Measurements from ENCODE around the gene LHFPL3.
"Not testable (repeated sequence)": the region's sequence is repeated elsewhere in the genome, so short reads cannot be mapped to it uniquely, and the experiment has no call there.

The LHFPL3 gene

DNA sequence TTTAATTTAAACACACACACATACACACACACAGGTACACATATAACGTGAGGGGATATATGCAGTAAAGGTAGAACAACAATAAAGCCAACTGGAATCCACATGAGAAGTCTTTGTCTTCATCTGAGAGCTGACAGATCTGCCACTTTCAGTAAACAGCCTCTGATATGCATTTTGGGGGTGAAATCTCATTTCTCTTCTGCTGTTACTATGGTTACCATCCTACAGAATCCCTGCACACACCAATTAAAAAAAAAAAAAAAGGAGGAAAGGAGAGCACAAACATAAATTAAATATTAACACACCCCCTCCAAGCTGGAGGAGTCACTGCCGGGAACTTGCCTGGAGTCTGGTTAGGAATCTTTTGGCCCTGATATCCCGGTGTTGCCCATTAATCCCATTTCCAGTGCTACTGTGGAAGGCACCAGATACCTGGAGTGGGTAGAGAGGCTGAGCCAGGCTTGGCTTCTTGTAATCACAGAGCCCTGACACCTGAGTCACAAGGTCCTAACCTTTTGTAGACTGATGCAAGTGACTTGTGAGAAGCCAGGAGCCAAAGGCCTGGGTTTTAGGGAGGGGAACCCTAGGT lies 169.1 kb downstream of the LHFPL3 start:
- no peak for DNase-seq

DNA sequence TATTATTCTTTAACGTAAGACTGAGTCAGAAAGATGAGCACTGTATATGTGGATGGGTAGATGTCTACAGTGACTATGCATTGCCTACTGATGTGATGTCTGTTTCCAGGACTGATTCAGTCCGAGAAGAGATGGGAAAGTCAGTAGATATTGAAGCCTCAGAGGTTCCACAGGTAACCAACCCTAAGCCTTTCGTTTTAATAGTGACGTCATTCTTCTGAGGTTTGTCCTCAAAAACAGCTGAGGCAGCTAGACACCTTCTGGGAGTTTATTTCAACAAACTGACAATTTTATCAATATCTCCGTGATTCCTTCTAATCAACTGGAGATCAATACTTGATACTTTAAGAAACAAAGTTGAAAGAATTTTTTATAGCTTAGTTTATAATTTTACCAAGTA lies 171.6 kb downstream of the LHFPL3 start:
- DNase-seq, result no peak

DNA sequence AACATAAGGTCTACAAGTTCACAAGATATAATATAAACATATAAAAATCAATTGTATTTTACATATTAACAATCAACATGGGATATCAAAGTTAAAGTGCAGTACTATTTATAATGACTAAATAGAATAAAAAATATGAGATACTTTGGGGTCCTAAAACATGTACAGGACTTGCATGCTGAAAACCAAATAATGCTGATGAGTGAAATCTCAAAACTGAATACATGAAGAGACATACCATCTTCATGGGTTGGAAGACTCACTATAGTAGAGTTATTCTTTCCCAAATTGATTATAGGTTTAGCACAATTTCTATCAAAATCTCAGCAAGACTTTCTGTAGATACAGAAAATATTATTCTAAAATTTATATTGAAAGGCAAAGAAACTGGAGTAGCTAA lies 181.5 kb downstream of the LHFPL3 start:
- no peak for DNase-seq

DNA sequence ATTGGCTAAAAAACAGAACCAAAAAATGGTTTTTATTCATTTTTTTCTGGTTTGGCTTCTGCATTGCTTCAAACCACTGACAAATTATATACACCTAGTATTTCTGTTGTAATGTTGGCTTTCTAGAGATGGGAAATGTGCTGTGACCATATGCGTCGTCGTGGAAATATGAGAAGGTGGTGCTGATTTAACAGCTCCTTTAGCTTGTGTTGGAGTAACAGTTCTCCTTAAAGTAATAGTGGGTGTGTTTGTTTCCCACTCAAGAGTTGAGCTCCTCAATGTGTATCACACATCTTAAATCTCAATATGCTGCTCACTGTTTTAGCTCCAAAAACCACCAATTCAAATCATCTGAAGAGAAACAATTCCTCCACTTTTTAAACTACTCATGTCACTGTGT lies 196.4 kb downstream of the LHFPL3 start:
- DNase-seq, result no peak

DNA sequence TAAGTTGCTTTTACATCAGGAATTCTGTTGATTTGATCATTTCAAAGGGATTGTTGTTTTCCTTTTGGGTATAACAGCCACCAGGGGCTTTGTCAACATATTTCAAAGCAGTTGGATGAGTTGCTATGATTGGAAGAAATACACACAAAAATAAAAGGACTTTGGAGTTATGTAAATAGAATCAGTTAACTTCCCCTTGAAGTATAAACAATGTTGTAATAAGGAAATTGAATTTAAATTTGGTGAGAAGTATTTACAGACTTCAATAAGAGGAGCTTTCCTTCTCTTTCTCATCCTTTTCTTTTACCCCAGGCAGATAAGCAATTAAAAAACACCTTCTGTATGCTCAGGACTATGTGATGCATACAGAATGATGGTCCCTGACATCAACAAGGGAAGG lies 199.7 kb downstream of the LHFPL3 start:
- no peak for DNase-seq

DNA sequence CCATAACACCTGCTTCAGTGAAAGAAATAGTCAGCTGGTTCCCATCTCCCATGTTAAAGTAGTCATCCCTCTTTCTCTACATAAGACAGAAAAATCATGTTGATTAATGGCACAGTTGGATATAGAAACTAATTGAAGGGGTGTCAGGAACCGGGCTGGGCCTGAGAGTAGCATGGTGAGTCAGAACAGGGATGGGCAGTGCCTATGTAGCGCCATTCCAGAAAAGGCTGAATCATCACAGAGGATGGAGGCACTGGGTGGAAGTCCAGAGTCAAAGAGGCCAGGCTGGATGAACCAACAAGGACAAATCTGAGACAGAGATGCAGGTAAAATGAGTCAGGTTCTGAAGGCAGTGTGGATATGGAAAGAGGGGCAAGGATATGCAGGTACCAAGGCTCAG lies 201.2 kb downstream of the LHFPL3 start:
- no peak for DNase-seq

DNA sequence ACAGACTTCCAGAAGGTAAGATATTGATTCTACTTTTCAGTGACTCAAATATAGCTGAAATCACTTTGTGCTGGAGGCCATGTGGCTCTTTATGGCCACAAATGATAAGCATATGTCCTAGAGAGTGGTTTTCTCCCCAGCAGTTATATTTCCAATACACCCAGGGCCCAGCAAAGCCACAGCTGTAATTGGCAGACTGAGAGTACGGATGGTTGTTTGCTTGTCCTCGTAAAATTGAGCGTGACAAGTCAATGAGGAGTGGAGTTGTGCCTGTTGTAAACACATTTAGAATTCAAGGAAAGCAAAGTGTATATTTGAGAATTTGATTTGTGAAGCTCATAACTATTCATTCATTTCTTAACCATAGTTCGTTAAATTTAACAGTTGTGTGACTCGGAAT lies 201.8 kb downstream of the LHFPL3 start:
- DNase-seq, result no peak

DNA sequence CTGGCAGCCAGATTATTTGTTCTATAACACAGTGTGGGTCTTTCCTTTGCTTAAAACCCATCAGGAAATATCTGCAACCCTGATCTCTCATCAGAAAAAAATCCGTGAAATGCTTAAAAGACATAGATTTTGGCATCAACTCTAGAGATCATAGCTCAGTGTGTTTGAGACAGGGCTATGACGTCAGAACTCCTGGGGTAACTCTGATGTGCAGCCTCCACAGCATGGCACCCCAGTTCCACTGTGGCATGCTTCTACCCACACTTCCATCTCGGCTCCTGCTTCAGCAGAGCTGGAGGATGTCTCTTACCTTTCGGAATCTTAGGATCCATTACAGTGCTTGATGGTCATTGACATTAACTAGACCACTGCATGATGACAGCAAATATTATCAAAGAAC lies 205.7 kb downstream of the LHFPL3 start:
- no peak for DNase-seq

DNA sequence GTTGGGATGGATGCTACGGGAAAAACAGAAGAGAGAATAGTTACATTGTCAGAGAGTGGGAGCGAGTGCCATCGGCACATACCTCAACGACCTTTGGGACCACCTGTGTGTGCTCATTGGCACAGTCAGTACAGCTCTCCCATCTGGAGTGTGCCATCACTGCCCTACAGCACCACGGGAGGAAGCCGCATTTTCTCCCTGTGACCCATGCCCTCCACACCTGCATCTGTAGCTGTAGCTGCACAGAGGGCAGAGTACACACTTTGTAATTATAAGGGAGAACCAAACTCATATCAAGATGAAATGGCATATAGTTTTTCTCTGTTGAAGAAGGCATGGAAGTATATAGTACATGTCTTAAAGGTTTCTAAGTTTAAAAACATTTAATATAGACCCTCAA lies 207.4 kb downstream of the LHFPL3 start:
- DNase-seq, result no peak

DNA sequence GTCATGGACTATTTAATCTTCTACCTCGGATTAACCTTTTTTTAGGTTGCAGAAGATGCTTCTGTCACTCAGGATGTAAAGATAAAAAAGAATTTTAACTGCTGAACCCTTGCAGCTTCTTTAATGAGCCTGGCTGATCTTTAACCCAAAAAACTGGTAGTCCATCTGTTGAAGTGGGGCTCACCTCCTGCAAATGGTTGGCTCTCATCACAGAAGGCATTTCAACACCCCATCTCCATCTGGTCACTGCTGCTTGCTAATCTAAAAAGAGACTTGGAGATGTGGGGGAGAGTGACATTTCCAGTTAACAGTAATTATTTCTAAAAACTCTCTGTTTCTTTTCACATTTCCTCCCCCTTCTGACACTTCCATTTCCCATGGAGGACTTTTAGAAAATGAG lies 208.6 kb downstream of the LHFPL3 start:
- DNase-seq, result no peak

DNA sequence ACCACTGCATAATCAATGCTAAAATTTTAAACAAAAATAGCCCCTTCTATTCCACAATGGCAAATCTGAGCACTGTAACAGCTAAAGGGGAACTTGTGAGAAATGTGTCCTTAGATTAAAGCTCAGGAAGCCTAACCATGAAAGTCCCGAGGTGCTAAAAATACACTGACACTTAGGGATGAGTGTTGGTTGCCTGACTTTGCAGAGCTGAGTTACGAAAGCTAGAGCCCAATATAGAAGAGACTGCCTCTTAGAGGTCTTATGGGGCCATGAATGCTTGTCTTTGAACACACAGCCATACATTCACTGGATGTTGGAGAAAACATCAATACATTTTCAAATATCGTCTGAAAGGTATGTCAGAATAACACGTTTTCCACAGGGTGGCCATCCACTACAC lies 209.7 kb downstream of the LHFPL3 start:
- DNase-seq, result no peak

DNA sequence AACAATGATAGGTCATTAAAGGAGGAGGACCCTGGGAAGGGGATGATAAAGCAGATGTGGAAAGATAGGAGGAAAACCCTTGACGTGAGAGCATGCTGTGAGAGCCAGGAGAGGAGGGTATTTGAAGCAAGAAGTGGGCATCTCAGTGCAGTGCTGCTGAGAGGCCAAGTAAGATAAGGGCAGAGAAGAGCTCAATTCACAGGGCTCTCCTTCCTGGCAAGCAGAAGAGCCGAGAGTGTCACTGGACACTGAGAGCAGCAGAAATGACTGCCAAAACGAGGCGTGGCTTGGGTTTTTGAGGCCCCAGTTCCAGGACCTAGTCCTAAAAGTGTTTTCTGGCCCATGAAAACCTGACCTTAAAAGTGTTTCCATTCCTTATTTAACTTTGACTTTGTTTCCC lies 213.5 kb downstream of the LHFPL3 start:
- no peak for DNase-seq

DNA sequence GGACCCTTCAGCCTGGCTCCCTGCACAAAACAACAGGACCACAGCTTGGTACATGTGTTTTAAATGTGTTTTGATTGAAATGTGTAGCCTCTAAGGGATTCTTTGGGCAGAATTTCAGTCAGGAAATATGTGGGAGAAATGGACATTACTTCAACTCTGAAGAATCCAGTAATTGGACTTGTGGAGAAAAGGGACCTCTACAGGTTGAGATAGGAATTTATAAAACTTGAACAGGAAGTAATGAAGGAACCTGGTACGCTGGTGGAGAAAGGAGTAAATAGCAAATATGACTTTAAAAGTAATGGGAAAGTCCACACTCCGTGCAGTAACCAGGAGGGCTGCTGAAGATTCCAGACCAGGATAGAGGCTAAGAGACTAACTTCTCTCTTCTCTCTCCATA lies 220.5 kb downstream of the LHFPL3 start:
- DNase-seq, result no peak

DNA sequence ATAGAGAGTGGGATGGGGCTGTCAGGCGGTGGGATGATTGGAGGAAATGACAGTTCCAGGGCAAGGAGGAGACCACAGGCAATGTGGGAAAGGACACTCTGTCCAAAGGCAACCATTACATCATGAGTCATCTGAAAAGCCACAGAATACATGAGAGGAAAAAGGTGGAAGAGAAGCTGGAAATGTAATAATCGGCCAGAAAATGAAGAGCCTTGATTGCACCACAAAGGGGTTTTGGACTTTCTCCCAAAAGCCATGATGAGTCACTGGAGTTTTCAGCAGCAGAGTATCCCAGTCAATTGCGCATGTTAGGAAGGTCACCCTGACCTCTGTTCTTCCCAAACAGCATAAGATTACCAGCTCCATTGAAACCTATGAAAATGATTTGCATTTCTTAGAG lies 222.0 kb downstream of the LHFPL3 start:
- no peak for DNase-seq

DNA sequence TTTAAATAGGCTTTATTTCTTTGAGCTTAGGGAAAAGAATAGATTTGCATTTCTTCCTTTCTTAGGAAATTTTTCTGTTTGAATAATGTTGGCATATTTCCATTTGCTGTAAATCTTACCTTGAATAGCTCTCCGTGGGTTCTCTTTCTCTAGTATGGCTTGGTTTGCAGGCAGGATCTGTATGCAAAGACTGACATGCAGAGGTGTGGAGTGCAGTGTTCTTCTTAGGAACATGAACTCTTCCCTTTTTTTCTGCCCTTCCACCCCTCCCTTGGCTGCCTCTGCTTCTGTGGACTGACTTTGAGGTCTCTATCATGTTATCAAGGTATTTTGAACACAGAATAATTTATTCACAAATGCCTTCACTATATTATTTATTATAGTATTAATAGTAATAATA lies 222.8 kb downstream of the LHFPL3 start:
- DNase-seq, result no peak

DNA sequence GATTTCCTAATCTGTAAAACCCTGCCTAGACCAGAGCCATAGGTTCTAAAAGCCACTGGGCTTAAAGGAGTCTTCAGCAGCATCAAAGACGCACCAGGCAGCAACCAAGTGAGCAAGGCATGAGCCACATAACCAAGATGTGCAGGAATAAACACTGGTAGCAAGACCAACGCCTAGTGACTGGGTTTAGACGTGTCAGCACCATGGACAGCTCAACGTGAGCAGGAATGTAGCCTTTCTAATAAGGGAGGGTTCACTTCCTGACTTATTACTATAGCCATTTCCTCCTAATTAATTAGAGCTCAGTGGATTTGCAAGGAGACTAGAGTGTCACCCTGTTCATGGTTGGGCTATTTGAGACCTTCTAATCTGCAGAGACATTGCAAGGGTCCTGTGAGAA lies 223.7 kb downstream of the LHFPL3 start:
- peak; percentile 81 for DNase-seq

DNA sequence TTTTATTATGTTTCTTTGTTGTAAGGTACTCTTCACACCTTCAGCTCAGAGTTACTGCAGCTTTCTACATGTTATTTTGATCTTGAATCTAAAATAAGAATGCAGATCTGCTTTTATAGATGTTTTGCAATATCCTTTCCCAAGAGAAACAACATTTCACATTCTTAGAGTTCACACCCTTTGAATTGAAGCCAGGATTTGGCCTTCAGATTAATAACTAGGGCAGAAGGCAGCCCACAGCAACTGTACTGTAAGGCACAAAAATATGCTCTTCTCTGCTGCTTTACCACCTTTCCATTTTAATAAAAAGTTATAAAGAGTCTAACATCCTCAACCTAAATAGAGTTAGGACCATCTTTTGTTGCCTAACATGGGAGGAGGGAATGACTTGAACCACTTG lies 224.7 kb downstream of the LHFPL3 start:
- no peak for DNase-seq

DNA sequence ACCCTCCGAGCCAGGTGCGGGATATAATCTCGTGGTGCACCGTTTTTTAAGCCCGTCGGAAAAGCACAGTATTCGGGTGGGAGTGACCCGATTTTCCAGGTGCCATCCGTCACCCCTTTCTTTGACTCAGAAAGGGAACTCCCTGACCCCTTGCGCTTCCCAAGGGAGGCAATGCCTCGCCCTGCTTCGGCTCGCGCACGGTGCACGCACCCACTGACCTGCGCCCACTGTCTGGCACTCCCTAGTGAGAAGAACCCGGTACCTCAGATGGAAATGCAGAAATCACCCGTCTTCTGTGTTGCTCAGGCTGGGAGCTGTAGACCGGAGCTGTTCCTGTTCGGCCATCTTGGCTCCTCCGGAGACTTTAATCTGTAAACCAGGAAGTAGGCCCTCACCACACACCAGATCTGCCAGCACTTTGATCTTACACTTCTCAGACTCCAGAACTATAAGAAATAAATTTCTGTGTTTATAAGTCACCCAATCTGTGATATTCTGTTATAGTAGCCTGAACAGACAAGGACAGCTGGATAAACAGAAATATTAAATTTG lies 235.0 kb downstream of the LHFPL3 start:
- DNase-seq, result not testable (repeated sequence)

DNA sequence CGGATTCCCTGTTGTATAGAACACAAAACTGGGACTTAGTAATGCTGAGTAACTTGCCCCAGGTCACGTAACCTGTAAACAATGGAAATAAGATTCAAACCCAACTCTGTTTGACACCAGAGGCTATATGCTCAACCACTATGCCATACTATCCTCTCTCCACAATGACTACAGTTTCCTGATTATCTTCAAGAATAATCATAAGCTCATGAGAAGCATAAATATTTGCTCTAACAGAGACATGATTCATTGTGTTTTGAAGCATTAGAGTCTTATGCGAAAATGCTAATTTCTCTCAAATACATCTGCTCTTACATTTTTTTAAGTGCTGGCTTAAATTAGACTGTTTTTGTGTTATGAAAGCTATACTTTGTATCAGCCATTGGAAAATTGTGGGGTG lies 241.3 kb downstream of the LHFPL3 start:
- no peak for DNase-seq

DNA sequence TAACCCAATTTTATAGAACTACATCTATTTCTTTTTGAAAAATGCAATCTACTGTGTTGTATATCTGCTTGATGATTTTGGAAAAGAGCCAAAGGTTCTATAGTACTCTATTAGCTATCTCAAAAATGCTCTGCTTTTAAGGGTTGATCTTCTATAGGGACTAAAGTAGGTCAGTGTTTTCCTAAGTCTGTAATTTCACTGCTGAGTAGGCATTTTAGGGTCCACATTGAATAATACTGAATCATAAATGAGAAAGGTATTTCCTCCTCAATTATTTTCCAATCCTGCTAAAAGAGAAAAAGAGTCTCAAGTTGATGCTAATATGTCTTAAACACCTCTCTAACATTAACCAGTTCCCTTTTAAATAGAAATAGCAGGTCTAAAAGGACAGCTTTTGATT lies 244.2 kb downstream of the LHFPL3 start:
- DNase-seq, result no peak

DNA sequence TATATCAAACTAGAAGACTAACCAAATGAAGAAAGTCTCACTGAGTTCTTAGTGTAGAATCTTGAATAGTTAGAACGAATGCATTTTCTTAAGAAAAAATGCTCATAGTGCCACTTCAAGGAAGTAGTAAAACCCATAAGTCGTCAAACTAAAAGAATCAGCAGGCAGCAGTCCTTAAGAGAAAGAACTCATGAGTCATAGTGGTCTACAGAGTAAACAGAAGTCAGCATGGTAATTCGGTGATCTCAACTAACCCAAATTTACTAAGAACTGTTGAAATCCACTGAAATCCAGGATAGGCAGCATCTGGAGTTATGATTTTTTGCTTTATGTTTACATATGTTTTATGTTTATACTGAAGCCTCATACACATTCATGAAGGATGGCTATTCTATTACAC lies 256.2 kb downstream of the LHFPL3 start:
- DNase-seq, result no peak

DNA sequence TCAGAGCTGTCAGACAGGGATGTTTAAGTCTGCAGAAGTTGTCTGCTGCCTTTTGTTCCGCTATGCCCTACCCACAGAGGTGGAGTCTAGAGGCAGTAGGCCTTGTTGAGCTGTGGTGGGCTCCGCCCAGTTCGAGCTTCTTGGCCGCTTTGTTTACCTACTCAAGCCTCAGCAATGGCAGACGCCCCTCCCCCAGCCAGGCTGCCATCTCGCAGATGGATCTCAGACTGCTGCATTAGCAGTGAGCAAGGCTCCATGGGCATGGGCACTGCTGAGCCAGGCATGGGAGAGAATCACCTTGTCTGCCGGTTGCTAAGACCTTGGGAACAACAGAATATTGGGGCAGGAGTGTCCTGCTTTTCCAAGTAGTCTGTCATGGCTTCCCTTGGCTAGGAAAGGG lies 267.2 kb downstream of the LHFPL3 start:
- not testable (repeated sequence) for DNase-seq

DNA sequence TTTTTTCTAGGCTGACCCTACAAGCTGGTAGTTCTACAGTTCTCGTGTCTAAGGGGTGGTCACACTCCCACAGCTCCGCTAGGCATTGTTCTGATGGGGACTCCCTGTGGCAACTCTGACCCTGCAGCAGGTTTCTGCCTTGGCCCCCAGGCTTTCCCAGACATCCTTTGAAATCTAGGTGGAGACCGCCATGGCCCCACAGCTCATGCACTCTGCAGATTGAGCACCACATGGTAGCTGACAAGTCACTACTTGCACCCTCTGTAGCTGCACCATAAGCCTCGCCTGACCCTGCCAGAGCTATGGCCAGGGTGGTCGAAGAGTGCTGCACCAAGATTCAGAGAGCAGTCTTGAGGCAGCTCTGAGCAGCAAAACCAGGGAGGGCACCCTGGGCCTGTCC lies 275.6 kb downstream of the LHFPL3 start:
- DNase-seq, result no peak

DNA sequence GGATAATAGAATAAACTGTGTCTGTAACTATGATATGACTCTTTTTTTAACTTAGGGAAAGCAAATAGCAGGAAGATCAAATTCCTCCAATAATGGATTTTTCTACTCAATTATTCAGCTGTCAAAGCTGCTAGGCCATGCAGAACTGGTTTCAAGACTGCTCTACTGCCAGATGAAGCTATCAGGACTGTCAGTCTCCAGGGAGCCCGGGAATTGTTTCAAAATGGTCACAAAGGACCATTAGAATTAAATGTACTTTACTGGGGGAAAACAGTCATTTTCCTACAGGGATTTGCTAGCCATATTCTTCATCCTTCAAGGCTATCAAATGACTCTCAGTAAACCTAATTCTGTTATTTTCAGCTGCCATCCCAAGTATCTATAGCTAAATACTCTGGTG lies 276.3 kb downstream of the LHFPL3 start:
- DNase-seq, result no peak

DNA sequence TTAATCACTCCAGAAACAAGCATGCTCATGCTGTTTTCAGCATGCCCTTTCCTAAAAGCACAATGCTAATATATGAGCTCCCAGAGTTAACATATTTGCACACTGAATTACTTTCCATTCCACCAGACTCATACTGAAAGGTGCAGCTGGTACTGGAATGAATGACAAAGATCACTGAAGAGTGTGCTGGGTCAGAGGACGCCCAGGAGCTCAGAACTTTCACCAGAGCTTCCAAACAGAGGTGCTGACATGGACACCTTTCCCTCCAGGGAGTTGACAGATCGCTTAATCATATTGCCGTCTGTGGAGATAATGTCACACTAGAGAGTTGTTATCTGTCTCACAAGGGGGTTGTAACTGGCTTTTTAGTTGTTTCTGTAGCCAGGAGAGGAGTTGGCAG lies 292.9 kb downstream of the LHFPL3 start:
- DNase-seq, result no peak

DNA sequence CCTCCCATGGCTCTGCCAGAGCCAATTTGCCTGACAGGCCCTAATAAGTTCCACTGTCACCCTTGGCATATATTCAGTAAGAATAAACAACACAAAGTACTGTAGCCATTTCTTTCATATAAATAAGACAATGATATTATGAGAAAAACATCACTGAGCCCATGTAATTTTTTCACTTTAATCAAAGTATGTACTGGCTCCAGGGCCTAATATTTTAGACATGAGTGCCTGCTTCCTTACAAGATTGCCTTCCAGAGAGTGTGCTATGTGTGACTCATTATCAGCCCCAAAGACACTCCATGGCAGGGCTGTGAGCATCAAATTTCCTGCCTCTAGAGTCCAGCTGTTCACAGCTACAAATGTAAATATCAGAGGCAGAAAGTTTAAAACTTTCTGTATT lies 297.6 kb downstream of the LHFPL3 start:
- DNase-seq, result no peak

All from islet precursor cell (in vitro differentiated cells).